SK-N-SH (cell line): ENCODE results near the gene TOX2. TPM values are rescaled to one million over a fixed set of nuclear protein-coding genes. Genes with fewer than 3 reads are reported as not detected.
A peak's percentile ranks its signal among the peaks of the same experiment; 100 is the strongest.

ENCODE experiments used
- CTCF ChIA-PET: fragments of 300-600, 350-600 bp; formaldehyde crosslinking; extraction: SDS; loops from one replicate; lab custom pipeline; 2021; lab: Yijun Ruan, JAX
- POLR2A ChIA-PET: fragments of 350-600 bp; sonication (Branson Sonifier 250); formaldehyde crosslinking; extraction: SDS; loops from one replicate; lab custom pipeline; 2020; ENCODE audit warnings: antibody characterized with exemption, inconsistent platforms; lab: Yijun Ruan, JAX
- DNase-seq: peaks from one replicate; pipeline ENCODE4 v3.0.0; 2012
- H2AFZ ChIP-seq: fragments of 200-600 bp; sonication (generic); 2 replicates; pipeline ENCODE4 v1.8.1; 2016; ENCODE audit warnings: antibody characterized with exemption, mild to moderate bottlenecking, low read depth
- H3F3A ChIP-seq: fragments of 200-600 bp; sonication (generic); replicated peaks from 2 replicates; pipeline ENCODE3; 2016; ENCODE audit warnings: antibody characterized with exemption, mild to moderate bottlenecking; ENCODE audit not compliant: insufficient read depth
- H3K27ac ChIP-seq, 2 experiments: fragments of 200-500 bp in 1 of 2; fragments of 200-600 bp in 1 of 2; sonication (Bioruptor generic) in 1 of 2; sonication (generic), shearing (Covaris generic) in 1 of 2; 2 replicates each; pipeline versions ENCODE4 v1.5.1 to v1.6.1; 2014 to 2016; ENCODE audit warnings: low read depth in 2 of 2, inconsistent platforms in 1 of 2, low read length in 1 of 2, mild to moderate bottlenecking in 1 of 2, mixed read lengths in 1 of 2
- H3K27me3 ChIP-seq: fragments of 200-600 bp; sonication (generic), shearing (Covaris generic); 2 replicates; pipeline ENCODE4 v1.6.1; 2016; ENCODE audit warnings: mixed run types; ENCODE audit not compliant: insufficient read depth
- H3K36me3 ChIP-seq, 2 experiments: fragments of 200-500 bp in 1 of 2; fragments of 200-600 bp in 1 of 2; sonication (Bioruptor generic) in 1 of 2; sonication (generic) in 1 of 2; replicated peaks in 1 of 2; 2 replicates each; pipeline versions ENCODE3 to v1.5.1; 2014 to 2016; ENCODE audit warnings: low read length in 1 of 2, mild to moderate bottlenecking in 1 of 2; ENCODE audit not compliant: insufficient read depth in 2 of 2, control insufficient read depth in 1 of 2
- H3K4me1 ChIP-seq, 2 experiments: fragments of 200-500 bp in 1 of 2; fragments of 200-600 bp in 1 of 2; sonication (Bioruptor generic) in 1 of 2; sonication (generic), shearing (Covaris generic) in 1 of 2; 2 replicates each; pipeline versions ENCODE4 v1.5.1 to v1.6.1; 2014 to 2016; ENCODE audit warnings: low read depth in 1 of 2, low read length in 1 of 2, mixed run types in 1 of 2; ENCODE audit not compliant: insufficient read depth in 2 of 2, control insufficient read depth in 1 of 2
- H3K4me2 ChIP-seq: fragments of 200-600 bp; sonication (generic), shearing (Covaris generic); 2 replicates; pipeline ENCODE4 v1.6.1; 2017; ENCODE audit warnings: mixed run types
- H3K4me3 ChIP-seq, 2 experiments: fragments of 200-500 bp in 1 of 2; fragments of 200-600 bp in 1 of 2; sonication (Bioruptor generic) in 1 of 2; sonication (generic), shearing (Covaris generic) in 1 of 2; 2 replicates each; pipeline versions ENCODE4 v1.5.1 to v1.8.1; 2014 to 2016; ENCODE audit warnings: low read depth in 2 of 2, inconsistent platforms in 1 of 2, low read length in 1 of 2, mild to moderate bottlenecking in 1 of 2, mixed read lengths in 1 of 2, moderate library complexity in 1 of 2
- H3K79me2 ChIP-seq: fragments of 200-600 bp; sonication (generic); 2 replicates; pipeline ENCODE4 v1.8.1; 2017; ENCODE audit warnings: mild to moderate bottlenecking; ENCODE audit not compliant: insufficient read depth
- H3K9ac ChIP-seq: fragments of 200-600 bp; sonication (generic); 2 replicates; pipeline ENCODE4 v1.6.1; 2017; ENCODE audit warnings: mixed run types
- H3K9me2 ChIP-seq: fragments of 200-600 bp; sonication (generic); 2 replicates; pipeline ENCODE4 v1.6.1; 2017; ENCODE audit warnings: mixed run types
- H3K9me3 ChIP-seq: fragments of 200-600 bp; sonication (generic); 2 replicates; pipeline ENCODE4 v1.6.1; 2017; ENCODE audit warnings: mixed run types, mild to moderate bottlenecking, moderate library complexity
- H4K20me1 ChIP-seq: fragments of 200-600 bp; sonication (generic); 2 replicates; pipeline ENCODE4 v1.6.1; 2017; ENCODE audit warnings: mild to moderate bottlenecking, mixed run types; ENCODE audit not compliant: insufficient read depth
- ELF1 ChIP-seq: IDR thresholded peaks from 2 replicates; pipeline ENCODE4 v1.4.0; 2012
- EP300 ChIP-seq, 2 experiments: IDR thresholded peaks; 2 replicates each; pipeline versions ENCODE4 v1.4.0 to v1.6.1; 2012; ENCODE audit warnings: borderline replicate concordance in 1 of 2, low read depth in 1 of 2, low read length in 1 of 2
- FOXM1 ChIP-seq: IDR thresholded peaks from 2 replicates; pipeline ENCODE4 v1.4.0; 2012; ENCODE audit warnings: low read depth, mild to moderate bottlenecking
- MXI1 ChIP-seq: IDR thresholded peaks from 2 replicates; pipeline ENCODE4 v1.6.1; 2012; ENCODE audit warnings: mild to moderate bottlenecking, low read depth, low read length, improper control_type of control experiment
- NRF1 ChIP-seq: IDR thresholded peaks from 2 replicates; pipeline ENCODE4 v1.6.1; 2012; ENCODE audit warnings: low read depth, mild to moderate bottlenecking, low read length
- POLR2AphosphoS5 ChIP-seq: IDR thresholded peaks from 2 replicates; pipeline ENCODE4 v1.6.1; 2012; ENCODE audit warnings: low read depth, low read length
- RAD21 ChIP-seq: IDR thresholded peaks from 2 replicates; pipeline ENCODE4 v1.6.1; 2012; ENCODE audit warnings: mild to moderate bottlenecking, low read length
- RXRA ChIP-seq: IDR thresholded peaks from 2 replicates; pipeline ENCODE4 v1.4.0; 2012; ENCODE audit warnings: low read depth, mild to moderate bottlenecking, borderline replicate concordance
- SIN3A ChIP-seq: IDR thresholded peaks from 2 replicates; pipeline ENCODE4 v1.6.1; 2012; ENCODE audit warnings: low read depth, mild to moderate bottlenecking, low read length, moderate library complexity, borderline replicate concordance
- TCF12 ChIP-seq: IDR thresholded peaks from 2 replicates; pipeline ENCODE4 v1.4.0; 2012
- YY1 ChIP-seq: IDR thresholded peaks from 2 replicates; pipeline ENCODE4 v1.4.0; 2012; ENCODE audit warnings: low read depth, mild to moderate bottlenecking
- WGBS: methylation state at CpG from one replicate; pipeline ENCODE4 v1.1.6; 2017; ENCODE audit warnings: low lambda C conversion rate; 5-methylcytosine and 5-hydroxymethylcytosine counted together
- polyA plus RNA-seq, 3 experiments: library from polyadenylated mRNA; depleted of rRNA; stranded (reverse); fragments of >200 nt; gene quantifications; 2 replicates each; pipeline ENCODE4 v1.2.3, GENCODE V29; 2012
- TF ChIP-seq, protein P1 (sequence below): IDR thresholded peaks from 2 replicates; pipeline ENCODE4 v1.4.0; 2012; ENCODE audit warnings: low read depth, borderline replicate concordance
- TF ChIP-seq, protein P2 (sequence below): IDR thresholded peaks from 2 replicates; pipeline ENCODE4; 2012

The TOX2 gene
- polyA plus RNA-seq, 1 of the 3 experiments (the other 2 are of a cell fraction), result 15.4 TPM

DNA sequence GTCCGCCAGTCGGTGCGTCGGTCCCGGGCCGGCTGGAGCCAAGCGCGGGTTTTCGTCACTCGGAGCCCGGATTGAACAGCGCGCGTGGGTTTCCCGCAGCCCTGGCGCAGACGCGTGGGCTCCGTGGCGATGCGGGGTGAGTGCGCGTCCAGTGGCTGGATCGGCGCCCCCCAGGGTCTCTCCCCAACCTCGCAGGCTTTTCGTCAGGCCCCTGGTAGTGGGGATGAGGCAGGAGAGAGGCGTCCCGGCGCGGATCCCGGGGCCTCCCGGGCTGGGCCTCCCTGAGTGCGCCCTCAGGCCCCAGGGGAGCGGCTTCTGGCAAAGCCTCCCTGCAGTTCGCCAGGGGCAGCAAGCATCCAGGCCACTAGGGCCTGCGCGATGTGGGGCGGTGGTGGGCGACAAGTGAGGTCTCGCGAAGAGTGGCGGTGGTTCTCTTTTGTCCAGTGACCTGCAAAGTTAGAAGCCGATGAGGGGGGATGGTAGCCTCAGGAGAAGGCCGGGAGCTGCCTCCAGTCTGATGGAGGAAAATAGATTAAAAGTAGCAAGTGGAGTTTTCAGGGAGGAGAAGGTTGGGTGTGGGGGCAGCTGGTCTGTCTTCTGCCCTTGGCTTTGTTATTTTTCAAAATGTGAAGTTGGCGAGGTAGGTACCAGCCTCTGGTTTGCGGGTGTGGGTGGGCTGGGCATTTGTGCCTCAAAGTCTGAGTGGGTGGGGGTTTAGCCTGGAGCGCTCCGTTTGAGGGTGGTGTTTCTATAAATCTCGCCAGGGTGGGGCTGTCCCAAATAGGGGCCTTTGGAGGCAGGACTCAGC is 1.6 kb downstream of the TOX2 start:
- Histone ChIP-seq H3K4me1 (peaks cover 0 to 30% of the 10 kb centered on the region in 2 experiments; a peak in 2 of 4 replicates), H3K79me2 (no peaks in the 10 kb centered on the region; the same call in 1 of the 2 replicates), H3F3A (peaks cover 18% of the 10 kb centered on the region), H2AFZ (peak overlapping the region; percentile 83; the same call in 1 of the 2 replicates), H3K36me3 (no peaks in the 10 kb centered on the region), H3K4me2 (peak overlapping the region; percentile 86), H3K27ac (peak overlapping the region in 1 of 2 experiments; percentile 25; a peak in 1 of 4 replicates)
- DNase-seq, result peak; percentile 72
- 51% methylated on average over 20 of the region's 50 CpGs for WGBS
- no peak for TF ChIP-seq POLR2AphosphoS5
- no peak for TF ChIP-seq RAD21
- TF ChIP-seq, protein P1, sequence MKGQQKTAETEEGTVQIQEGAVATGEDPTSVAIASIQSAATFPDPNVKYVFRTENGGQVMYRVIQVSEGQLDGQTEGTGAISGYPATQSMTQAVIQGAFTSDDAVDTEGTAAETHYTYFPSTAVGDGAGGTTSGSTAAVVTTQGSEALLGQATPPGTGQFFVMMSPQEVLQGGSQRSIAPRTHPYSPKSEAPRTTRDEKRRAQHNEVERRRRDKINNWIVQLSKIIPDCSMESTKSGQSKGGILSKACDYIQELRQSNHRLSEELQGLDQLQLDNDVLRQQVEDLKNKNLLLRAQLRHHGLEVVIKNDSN, result no peak
- TF ChIP-seq ELF1, result no peak
- no peak for TF ChIP-seq MXI1
- TF ChIP-seq SIN3A, result no peak
- no peak for TF ChIP-seq NRF1
- TF ChIP-seq TCF12, result no peak
- TF ChIP-seq EP300 (IDR thresholded peaks at IDR 0.05; ENCODE audit: borderline replicate concordance in 1 of 2, low read depth in 1 of 2, low read length in 1 of 2), result no peak
- TF ChIP-seq, protein P2, sequence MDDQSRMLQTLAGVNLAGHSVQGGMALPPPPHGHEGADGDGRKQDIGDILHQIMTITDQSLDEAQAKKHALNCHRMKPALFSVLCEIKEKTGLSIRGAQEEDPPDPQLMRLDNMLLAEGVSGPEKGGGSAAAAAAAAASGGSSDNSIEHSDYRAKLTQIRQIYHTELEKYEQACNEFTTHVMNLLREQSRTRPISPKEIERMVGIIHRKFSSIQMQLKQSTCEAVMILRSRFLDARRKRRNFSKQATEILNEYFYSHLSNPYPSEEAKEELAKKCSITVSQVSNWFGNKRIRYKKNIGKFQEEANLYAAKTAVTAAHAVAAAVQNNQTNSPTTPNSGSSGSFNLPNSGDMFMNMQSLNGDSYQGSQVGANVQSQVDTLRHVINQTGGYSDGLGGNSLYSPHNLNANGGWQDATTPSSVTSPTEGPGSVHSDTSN, result no peak
- TF ChIP-seq RXRA, result no peak
- no peak for TF ChIP-seq YY1
- TF ChIP-seq, all 33 proteins: peak for 0
- Histone ChIP-seq H3K9me3 (no peaks in the 10 kb centered on the region), H3K4me3 (peak overlapping the region; percentile 60 to 62), H3K9me2 (no peaks in the 10 kb centered on the region), H4K20me1 (no peaks in the 10 kb centered on the region), H3K27me3 (no peaks in the 10 kb centered on the region), H3K9ac (peak overlapping the region; percentile 59)
- ChIA-PET CTCF (interaction anchor here (0.9 to 2.0 kb wide), 5 partner anchors 9 to 166 kb away, joined by 3 to 4 read pairs (median 3); no protein-coding TSS in a partner anchor), POLR2A (no interaction called here)

DNA sequence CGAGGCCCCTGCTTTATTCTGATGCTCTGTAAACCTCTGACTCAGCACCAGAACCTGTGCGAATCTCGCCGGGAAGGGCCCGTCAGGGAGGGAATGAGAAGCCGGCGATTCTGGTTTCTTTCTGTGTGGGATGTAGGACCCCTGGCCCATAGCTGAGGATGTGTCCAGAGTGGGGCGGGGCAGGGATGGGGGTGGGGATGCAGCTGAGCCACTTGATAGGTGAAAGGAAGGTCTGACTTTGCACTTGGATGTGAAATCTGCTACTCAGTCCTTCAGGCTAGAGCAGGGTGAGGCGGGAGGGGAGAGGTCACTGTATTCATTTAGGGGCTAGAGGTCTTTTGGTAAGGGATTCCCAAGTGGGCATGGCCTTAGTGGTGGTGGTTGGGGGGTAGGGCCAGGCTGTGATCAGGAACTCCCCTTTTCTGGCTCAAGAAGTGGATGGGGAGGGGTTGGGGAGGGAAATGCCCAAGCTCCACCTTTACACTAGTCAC is 2.3 kb downstream of the TOX2 start:
- Histone ChIP-seq H3F3A (peaks cover 18% of the 10 kb centered on the region), H3K4me1 (peaks cover 0 to 30% of the 10 kb centered on the region in 2 experiments; a peak in 2 of 4 replicates), H4K20me1 (no peaks in the 10 kb centered on the region), H3K9me3 (no peaks in the 10 kb centered on the region), H3K36me3 (no peaks in the 10 kb centered on the region), H3K9ac (no peak overlapping the region; the same call in 1 of the 2 replicates), H3K4me2 (peak overlapping the region; percentile 86; the same call in 1 of the 2 replicates), H3K27me3 (no peaks in the 10 kb centered on the region), H3K79me2 (no peaks in the 10 kb centered on the region; the same call in 1 of the 2 replicates), H3K4me3 (peak overlapping the region in 1 of 2 experiments; percentile 60; a peak in 2 of 4 replicates), H3K27ac (no peak overlapping the region), H3K9me2 (no peaks in the 10 kb centered on the region), H2AFZ (no peak overlapping the region)
- ChIA-PET POLR2A (no interaction called here), CTCF (interaction anchor here (0.9 to 2.0 kb wide), 6 partner anchors 9 to 167 kb away, joined by 3 to 5 read pairs (median 4); no protein-coding TSS in a partner anchor)
- TF ChIP-seq MXI1, result peak; percentile 10; the same call in 1 of the 2 replicates
- no peak for TF ChIP-seq FOXM1
- DNase-seq, result no peak
- 72% methylated on average over 8 of the region's 9 CpGs for WGBS
